IMR-90 (cell line): ENCODE measurements around the gene CCDC171.

Experiments used
- POLR2A ChIP-seq: IDR thresholded peaks from 2 replicates; pipeline ENCODE4 v1.6.1; 2012; ENCODE audit warnings: mild to moderate bottlenecking, low read depth, low read length
- RAD21 ChIP-seq: IDR thresholded peaks from 2 replicates; pipeline ENCODE4 v1.6.1; 2012; ENCODE audit warnings: low read length, improper control_type of control experiment
- TF ChIP-seq, protein P1 (sequence below): conservative IDR thresholded peaks from 2 replicates; pipeline ENCODE4 v1.5.1; 2012; ENCODE audit warnings: mild to moderate bottlenecking, low read depth, low read length, improper control_type of control experiment

DNA sequence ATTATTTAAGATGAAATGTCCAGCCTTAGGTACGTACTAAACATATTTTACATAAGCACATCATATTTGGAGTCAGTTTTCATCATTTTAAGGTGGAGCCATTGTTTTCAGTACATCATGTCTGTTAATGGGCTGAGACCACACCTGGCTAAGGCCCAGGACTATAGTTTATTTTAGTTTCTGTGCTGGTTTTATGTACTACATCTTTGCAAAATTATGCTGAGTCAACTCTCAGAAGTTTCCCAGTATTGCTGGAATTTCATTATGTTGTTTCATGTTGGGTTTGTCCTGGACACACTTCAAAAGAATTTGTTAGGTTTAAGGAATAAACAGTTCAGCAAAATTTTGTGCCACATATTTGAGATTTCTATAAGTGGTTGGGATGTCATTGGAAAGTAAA lies 171.2 kb downstream of the CCDC171 start:
- TF ChIP-seq POLR2A = no peak
- no peak for TF ChIP-seq RAD21
- TF ChIP-seq, protein P1, sequence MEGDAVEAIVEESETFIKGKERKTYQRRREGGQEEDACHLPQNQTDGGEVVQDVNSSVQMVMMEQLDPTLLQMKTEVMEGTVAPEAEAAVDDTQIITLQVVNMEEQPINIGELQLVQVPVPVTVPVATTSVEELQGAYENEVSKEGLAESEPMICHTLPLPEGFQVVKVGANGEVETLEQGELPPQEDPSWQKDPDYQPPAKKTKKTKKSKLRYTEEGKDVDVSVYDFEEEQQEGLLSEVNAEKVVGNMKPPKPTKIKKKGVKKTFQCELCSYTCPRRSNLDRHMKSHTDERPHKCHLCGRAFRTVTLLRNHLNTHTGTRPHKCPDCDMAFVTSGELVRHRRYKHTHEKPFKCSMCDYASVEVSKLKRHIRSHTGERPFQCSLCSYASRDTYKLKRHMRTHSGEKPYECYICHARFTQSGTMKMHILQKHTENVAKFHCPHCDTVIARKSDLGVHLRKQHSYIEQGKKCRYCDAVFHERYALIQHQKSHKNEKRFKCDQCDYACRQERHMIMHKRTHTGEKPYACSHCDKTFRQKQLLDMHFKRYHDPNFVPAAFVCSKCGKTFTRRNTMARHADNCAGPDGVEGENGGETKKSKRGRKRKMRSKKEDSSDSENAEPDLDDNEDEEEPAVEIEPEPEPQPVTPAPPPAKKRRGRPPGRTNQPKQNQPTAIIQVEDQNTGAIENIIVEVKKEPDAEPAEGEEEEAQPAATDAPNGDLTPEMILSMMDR = no peak
